SK-N-SH (cell line): ENCODE results near the gene APP.

Source experiments
- CHD2 ChIP-seq: fragments of 150-350 bp; IDR thresholded peaks from 2 replicates; pipeline ENCODE4 v1.6.1; 2018; ENCODE audit warnings: low read length; ENCODE audit not compliant: partially characterized antibody
- EP300 ChIP-seq, 2 experiments: IDR thresholded peaks; 2 replicates each; pipeline versions ENCODE4 v1.4.0 to v1.6.1; 2012; ENCODE audit warnings: borderline replicate concordance in 1 of 2, low read depth in 1 of 2, low read length in 1 of 2
- MXI1 ChIP-seq: IDR thresholded peaks from 2 replicates; pipeline ENCODE4 v1.6.1; 2012; ENCODE audit warnings: mild to moderate bottlenecking, low read depth, low read length, improper control_type of control experiment
- PBX3 ChIP-seq: IDR thresholded peaks from 2 replicates; pipeline ENCODE4; 2012
- POLR2AphosphoS5 ChIP-seq: IDR thresholded peaks from 2 replicates; pipeline ENCODE4 v1.6.1; 2012; ENCODE audit warnings: low read depth, low read length
- REST ChIP-seq: IDR thresholded peaks from 2 replicates; pipeline ENCODE4 v1.6.1; 2012; ENCODE audit warnings: mild to moderate bottlenecking, low read depth, low read length, moderate library complexity
- SIN3A ChIP-seq: IDR thresholded peaks from 2 replicates; pipeline ENCODE4 v1.6.1; 2012; ENCODE audit warnings: low read depth, mild to moderate bottlenecking, low read length, moderate library complexity, borderline replicate concordance
- USF1 ChIP-seq: IDR thresholded peaks from 2 replicates; pipeline ENCODE4 v1.4.0; 2012; ENCODE audit warnings: low read depth, borderline replicate concordance
- USF2 ChIP-seq: fragments of 150-350 bp; IDR thresholded peaks from 2 replicates; pipeline ENCODE4 v1.6.1; 2017; ENCODE audit warnings: antibody characterized with exemption, low read length, low read depth, borderline replicate concordance
- TF ChIP-seq, protein P1 (sequence below): fragments of 200-600 bp; sonication (generic); IDR thresholded peaks from 2 replicates; pipeline ENCODE4 v1.6.1; 2017; ENCODE audit warnings: antibody characterized with exemption, mild to moderate bottlenecking, moderate library complexity
- TF ChIP-seq, protein P2 (sequence below): IDR thresholded peaks from 2 replicates; pipeline ENCODE4 v1.4.0; 2012; ENCODE audit warnings: low read depth, borderline replicate concordance

GRCh38 chr21:25904044-25904695 is 266.4 kb downstream of the APP start:
- TF ChIP-seq, protein P1, sequence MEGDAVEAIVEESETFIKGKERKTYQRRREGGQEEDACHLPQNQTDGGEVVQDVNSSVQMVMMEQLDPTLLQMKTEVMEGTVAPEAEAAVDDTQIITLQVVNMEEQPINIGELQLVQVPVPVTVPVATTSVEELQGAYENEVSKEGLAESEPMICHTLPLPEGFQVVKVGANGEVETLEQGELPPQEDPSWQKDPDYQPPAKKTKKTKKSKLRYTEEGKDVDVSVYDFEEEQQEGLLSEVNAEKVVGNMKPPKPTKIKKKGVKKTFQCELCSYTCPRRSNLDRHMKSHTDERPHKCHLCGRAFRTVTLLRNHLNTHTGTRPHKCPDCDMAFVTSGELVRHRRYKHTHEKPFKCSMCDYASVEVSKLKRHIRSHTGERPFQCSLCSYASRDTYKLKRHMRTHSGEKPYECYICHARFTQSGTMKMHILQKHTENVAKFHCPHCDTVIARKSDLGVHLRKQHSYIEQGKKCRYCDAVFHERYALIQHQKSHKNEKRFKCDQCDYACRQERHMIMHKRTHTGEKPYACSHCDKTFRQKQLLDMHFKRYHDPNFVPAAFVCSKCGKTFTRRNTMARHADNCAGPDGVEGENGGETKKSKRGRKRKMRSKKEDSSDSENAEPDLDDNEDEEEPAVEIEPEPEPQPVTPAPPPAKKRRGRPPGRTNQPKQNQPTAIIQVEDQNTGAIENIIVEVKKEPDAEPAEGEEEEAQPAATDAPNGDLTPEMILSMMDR = no peak
- no peak for TF ChIP-seq REST
- no peak for TF ChIP-seq EP300 (IDR thresholded peaks at IDR 0.05; ENCODE audit: borderline replicate concordance in 1 of 2, low read depth in 1 of 2, low read length in 1 of 2)
- TF ChIP-seq CHD2 = no peak
- TF ChIP-seq USF1 = no peak
- no peak for TF ChIP-seq PBX3
- TF ChIP-seq USF2 = no peak
- no peak for TF ChIP-seq MXI1
- no peak for TF ChIP-seq POLR2AphosphoS5
- TF ChIP-seq SIN3A = no peak
- TF ChIP-seq, protein P2, sequence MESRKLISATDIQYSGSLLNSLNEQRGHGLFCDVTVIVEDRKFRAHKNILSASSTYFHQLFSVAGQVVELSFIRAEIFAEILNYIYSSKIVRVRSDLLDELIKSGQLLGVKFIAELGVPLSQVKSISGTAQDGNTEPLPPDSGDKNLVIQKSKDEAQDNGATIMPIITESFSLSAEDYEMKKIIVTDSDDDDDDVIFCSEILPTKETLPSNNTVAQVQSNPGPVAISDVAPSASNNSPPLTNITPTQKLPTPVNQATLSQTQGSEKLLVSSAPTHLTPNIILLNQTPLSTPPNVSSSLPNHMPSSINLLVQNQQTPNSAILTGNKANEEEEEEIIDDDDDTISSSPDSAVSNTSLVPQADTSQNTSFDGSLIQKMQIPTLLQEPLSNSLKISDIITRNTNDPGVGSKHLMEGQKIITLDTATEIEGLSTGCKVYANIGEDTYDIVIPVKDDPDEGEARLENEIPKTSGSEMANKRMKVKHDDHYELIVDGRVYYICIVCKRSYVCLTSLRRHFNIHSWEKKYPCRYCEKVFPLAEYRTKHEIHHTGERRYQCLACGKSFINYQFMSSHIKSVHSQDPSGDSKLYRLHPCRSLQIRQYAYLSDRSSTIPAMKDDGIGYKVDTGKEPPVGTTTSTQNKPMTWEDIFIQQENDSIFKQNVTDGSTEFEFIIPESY = no peak
